GM10248 (cell line): ENCODE data around the gene GRB10.

Experiments
- CTCF ChIA-PET: fragments of 300-600 bp; sonication (Branson Sonifier 250); formaldehyde crosslinking; extraction: SDS; loops from one replicate; lab custom pipeline; 2021; ENCODE audit warnings: antibody characterized with exemption; lab: Yijun Ruan, JAX
- POLR2A ChIA-PET: fragments of 350-650 bp; sonication (Branson Sonifier 250); formaldehyde crosslinking; extraction: SDS; loops from one replicate; lab custom pipeline; 2020; ENCODE audit warnings: antibody characterized with exemption; lab: Yijun Ruan, JAX
- DNase-seq: peaks from one replicate; pipeline ENCODE4 v3.0.0; 2012; ENCODE audit errors: extremely low spot score
- TF ChIP-seq, protein P1 (sequence below): IDR thresholded peaks from 2 replicates; pipeline ENCODE4 v1.5.1; 2012; ENCODE audit warnings: mild to moderate bottlenecking, low read depth; ENCODE audit errors: extremely low read depth, missing control alignments, control extremely low read depth

GRB10 gene

DNA sequence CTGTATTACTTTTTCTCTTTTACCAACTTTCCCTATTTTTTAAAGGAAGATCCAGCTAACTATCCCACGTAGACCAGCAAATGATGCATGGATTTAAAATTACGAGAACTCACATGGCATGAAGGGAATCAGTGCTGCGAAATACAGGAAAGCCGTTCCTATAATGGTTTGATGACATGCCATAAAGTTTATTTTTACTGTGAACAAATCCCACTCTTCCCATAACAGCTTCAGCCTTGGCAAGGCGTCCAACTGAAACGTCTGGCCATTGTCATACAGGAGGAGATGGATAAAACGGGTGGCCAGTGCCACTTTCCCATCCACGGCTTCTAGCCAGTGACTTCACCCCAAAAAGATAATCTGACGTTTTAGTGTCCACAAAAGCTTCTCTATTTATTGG is 111.3 kb downstream of the GRB10 start:
- TF ChIP-seq, protein P1, sequence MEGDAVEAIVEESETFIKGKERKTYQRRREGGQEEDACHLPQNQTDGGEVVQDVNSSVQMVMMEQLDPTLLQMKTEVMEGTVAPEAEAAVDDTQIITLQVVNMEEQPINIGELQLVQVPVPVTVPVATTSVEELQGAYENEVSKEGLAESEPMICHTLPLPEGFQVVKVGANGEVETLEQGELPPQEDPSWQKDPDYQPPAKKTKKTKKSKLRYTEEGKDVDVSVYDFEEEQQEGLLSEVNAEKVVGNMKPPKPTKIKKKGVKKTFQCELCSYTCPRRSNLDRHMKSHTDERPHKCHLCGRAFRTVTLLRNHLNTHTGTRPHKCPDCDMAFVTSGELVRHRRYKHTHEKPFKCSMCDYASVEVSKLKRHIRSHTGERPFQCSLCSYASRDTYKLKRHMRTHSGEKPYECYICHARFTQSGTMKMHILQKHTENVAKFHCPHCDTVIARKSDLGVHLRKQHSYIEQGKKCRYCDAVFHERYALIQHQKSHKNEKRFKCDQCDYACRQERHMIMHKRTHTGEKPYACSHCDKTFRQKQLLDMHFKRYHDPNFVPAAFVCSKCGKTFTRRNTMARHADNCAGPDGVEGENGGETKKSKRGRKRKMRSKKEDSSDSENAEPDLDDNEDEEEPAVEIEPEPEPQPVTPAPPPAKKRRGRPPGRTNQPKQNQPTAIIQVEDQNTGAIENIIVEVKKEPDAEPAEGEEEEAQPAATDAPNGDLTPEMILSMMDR, result no peak
- ChIA-PET CTCF (no interaction called here), POLR2A (no interaction called here)

DNA sequence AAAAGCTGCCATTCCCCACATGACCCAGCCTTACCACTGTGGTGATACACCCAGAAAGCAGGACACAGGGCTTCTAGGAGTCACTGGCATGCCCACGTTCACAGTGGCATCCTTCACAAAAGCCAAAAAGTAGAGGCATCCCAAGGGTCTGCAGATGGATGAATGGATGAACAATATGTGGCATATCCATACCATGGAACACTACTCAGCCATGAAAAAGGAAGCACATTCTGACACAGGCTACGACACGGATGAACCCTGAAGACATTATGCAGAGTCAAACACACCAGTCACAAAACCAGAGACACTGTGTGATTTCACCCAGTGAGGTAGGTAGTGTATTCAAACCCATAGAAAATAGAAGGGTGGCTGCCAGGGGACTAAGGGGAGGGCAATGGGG is 112.8 kb downstream of the GRB10 start:
- ChIA-PET POLR2A (no interaction called here), CTCF (no interaction called here)
- no peak for DNase-seq
- TF ChIP-seq, protein P1, result no peak

More for the DNA sequence above, 111.3 kb downstream of the GRB10 start:
- DNase-seq, result no peak

DNA sequence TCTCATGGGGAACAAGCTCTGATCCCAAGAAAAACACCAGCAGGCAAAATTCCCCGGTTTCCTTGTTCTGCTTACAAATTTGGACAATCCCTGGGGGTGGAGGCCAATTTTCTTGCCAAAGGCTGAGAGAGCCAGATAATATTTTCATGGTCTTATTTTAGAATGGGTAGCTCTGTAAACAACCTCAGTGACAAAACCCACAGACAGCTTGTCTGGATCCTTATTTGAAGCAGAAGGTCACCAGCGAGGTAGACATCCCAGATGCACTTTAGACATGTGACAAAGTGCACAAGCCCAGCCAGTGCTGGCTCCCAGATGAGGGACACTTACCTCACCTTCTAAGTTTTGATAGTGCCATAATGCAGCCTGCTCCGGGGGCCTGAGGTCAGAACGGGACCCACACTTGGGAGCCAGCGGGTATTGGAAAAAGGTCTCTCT is 114.9 kb downstream of the GRB10 start:
- CTCF ChIA-PET, result interaction anchor here (1.2 kb wide), 1 partner anchor 36 kb away, joined by 3 read pairs; no protein-coding TSS in a partner anchor
- POLR2A ChIA-PET, result no interaction called here
- TF ChIP-seq, protein P1, result no peak
- DNase-seq, result no peak

DNA sequence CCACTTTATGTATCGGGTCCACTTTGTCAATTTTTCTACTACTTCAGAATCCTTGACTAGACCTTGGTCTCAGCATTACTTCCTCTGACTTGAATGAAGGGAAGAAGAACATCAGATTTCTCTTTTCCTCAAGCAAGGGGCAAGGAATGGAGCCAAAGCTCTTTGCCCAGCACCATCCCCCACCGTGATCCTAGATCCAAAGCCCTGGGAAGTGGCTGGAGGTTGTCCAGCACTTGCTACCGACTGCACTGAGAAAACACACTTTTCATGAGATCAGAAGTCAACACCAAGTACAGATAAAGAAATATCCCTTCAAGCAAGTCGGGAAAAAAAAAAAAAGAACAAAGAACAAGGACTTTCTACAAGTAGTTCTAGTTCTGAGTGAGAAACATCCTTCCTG is 115.4 kb downstream of the GRB10 start:
- CTCF ChIA-PET, result interaction anchor here (1.2 kb wide), 1 partner anchor 35 kb away, joined by 3 read pairs; no protein-coding TSS in a partner anchor
- DNase-seq, result no peak
- POLR2A ChIA-PET, result no interaction called here
- TF ChIP-seq, protein P1, result no peak

DNA sequence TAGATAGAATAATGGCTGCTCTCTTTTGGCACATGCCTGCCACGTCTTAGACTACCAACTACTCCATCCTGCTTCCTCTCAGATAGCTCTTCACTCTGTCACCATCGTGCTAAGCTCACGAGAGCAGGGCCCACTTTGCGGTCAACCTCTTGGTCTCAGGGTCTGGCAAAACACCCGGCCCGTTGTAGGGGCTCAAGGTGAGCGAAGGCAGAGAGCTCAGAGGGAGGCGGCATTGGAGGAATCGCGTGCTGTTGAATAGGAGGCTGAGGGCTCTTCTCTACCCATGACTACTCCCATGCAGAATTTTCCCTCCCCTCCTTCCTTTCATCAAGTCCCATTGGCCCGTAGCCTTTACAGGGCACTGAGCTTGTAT is 116.6 kb downstream of the GRB10 start:
- no peak for DNase-seq
- TF ChIP-seq, protein P1, result no peak
- ChIA-PET POLR2A (no interaction called here), CTCF (interaction anchor here (0.7 to 1.0 kb wide), 2 partner anchors 12 to 33 kb away, joined by 3 read pairs; no protein-coding TSS in a partner anchor)

DNA sequence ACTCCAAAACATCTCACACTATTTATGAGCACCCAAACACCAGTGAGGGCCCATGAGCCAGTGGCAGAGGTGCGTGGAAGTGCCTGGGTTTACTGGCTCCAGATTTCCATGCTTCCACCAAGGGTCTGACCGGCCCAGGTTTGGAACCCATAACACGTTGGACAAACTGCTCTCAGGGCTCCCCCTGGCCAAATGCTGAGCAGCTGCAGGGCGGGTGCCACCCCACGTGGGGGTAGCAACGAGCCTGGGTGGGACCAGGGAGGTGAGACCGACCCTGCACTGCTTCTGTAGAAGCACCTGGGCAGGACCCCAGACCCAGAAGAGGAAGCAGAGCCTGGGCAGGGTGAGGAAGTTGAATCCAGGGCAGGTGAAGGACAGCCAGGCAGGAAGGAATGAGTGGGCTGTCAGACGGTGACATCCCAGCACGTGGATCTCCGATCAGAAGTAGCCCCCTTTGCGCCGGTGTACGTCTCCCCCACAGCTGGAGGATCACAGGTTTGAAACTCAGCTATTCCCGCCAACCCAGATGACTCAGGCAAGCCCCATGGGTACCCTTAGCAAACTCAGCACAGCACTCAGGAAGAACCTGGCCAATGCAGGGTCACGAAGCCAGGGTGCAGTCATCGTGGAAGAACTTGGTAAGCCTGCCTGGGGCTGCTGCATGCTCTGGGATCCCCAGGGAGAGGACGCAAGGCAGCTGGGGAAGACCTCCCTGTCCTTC is 117.1 kb downstream of the GRB10 start:
- TF ChIP-seq, protein P1, result no peak
- CTCF ChIA-PET, result interaction anchor here (0.7 to 1.0 kb wide), 2 partner anchors 12 to 32 kb away, joined by 3 read pairs; no protein-coding TSS in a partner anchor
- no peak for DNase-seq
- POLR2A ChIA-PET, result no interaction called here
